NCI-H510A treated with DMSO at 0.1 percent for 48 hours (cell line): ENCODE results near the gene PEDS1.
"Not testable (repeated sequence)": the region's sequence is repeated elsewhere in the genome, so short reads cannot be mapped to it uniquely, and the experiment has no call there.

Experiments
- DNase-seq: peaks from one replicate; lab custom pipeline; 2025; lab: John Stamatoyannopoulos, UW

The PEDS1 gene

DNA sequence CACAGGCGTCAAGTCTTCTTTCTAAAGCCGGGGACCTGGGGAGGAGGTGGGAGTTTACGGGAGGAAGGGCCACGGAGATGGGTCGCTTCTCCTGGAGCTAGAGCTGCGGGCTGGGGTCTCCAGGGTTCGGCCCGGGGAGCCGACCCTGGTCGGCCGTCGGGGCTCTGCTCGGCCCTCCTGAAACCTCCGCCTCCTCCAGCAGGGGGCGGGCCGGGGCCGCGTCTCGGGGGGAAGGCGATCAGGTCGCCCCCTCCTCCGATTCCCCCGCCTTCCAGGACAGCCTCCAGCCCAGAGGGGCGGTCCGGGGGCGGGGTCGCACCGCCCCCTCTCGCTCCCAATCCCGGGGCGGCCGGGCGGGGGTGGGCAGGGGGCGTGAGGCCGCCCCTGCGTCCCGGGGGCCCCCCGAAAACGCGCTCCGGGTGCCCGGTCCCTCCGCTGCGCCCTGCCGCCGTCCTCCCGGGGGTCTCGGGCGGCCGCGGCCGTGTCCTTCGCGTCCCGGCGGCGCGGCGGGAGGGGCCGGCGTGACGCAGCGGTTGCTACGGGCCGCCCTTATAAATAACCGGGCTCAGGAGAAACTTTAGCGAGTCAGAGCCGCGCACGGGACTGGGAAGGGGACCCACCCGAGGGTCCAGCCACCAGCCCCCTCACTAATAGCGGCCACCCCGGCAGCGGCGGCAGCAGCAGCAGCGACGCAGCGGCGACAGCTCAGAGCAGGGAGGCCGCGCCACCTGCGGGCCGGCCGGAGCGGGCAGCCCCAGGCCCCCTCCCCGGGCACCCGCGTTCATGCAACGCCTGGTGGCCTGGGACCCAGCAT, 36.9 kb upstream of the PEDS1 start, which contains the start of gene CEBPB:
TSS of gene CEBPB (plus strand) at position 580 of the 814 bp plus-strand sequence. CDS start at position 784, 204 bp downstream.
- DNase-seq, result peak; percentile 77

DNA sequence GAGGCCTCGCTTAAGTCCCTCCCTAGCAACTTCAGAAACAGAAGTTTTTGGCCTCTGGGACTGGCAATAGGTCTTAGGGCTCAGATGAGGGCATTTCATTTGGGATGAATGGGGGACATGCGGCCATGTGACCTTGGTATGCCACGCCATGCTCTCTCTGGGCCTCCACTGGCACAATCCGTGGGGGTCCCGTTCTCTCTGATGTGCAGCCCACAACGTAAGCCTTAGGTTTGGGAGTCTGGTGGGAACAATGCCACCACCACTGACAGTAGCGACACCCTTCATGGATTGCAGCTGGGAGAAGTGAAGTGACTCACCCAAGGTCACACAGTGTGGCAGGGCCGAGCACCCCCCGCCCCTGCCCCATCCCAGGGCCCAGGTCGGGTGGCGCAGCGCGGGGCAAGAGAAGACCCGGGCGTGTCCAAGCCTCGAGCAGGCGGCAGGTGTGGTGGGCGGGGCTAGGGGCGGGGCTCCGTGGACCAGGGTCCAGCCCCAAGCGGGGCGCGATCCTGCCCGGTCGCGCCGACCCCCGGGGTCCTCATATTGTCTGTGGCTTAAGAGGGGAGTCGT, 36.2 kb upstream of the PEDS1 start:
- no peak for DNase-seq

DNA sequence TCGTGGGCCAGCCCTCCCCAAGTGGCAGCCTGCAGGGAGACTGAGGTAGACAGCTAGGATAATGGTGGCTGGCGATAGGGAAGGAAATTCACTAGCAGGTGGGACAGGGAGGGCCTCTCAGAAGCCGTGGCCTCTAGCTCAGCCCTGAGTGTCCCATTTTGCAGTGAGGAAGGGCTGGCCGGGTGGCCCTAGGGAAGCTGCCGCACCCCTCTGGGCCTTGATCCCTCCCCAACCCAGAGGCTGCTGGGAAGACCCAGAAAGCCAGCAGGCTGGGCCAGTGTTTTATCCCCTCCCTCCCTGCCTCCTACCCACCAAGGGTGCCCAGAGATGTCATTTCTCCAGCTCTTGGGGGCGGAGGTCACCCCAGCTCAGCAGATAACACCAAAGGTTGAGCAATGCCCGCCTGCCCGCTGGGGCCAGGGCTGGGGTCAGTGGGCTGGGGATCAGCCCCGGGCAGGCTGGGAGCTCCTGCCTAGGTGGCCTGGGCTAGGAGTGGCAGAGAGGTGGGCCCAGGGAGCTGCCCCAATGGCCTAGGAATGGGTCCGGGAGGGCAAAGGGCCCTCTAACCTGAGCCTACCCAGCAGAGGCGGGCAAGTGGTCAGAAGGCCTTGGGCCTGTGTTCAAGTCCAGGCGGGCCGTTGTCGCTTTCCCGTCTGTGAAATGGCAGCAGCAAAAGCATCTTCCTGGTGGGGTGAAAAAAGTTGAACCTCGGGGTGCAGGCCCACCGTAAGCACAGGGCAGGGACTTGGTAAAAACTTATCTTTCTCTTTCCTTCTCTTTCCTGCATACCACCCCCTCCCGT, 35.6 kb upstream of the PEDS1 start:
- no peak for DNase-seq

DNA sequence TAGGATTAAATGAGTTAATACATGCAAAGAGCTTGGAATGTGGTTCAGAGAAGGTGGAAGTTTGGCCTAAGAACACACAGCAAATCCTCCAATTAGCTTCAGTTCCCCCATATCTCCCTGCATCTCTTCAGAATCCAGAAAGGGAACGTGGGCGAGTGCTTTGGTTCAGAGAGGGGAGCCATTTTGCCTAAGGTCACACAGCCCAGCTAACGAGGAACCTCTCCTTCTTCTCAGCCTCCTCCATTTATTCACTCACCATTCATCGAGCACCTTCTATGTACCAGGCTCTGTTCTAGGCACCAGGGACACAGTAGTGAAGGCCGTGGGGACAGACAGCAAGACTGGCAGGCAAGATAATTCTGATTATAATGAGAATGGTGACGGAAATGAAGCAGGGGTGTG, 34.8 kb upstream of the PEDS1 start:
- no peak for DNase-seq

DNA sequence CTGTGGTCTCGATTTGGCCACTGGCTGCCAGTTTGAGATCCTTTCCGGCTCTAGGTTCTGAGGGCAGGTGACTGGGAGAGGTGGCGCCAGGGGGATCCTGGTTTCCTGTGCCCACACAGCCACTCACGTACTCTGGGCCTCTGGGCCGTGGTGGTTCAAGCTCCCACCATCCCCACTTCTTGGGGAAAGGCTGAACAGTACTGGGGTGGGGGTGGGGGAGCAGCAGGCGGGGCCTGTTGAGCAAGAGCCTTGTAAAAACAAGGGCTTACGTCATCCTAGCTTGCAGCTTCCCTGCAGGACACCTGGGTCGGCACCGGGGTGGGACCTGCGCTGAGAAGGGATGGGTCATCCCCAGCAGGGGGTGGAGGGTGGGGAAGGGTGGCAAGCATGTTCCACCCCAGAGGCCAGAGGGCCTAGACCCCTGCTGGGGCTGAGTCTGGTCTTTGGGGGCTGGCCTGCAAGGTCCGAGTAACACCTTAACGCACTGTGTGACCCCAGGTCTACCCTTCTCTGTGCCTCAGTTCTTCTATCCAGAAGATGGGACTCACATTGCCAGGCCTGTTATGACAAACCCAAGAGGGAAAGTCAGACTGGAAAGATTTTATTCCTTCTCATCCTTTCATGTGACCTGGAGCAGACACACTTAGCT, 34.0 kb upstream of the PEDS1 start:
- no peak for DNase-seq

DNA sequence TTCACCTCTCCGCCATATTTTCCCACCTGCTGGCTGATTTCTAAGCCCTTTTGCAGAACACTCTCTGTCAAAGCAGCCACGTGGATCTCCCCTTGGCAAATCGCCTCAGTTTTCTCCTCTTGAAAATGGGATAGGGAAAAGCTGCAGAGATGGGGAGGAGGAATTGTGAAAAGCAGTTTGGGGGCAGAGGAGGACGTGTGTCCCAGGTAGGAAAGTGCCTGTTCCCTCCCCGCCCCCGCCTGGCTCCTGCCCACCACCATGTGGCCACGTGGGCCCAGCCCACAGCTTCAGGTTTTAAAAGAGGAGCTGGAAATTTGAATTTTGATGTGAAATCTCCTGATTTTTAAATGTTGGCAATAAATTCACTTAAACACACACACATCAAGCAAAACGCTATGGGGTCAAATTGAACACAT, 33.5 kb upstream of the PEDS1 start:
- DNase-seq, result no peak

DNA sequence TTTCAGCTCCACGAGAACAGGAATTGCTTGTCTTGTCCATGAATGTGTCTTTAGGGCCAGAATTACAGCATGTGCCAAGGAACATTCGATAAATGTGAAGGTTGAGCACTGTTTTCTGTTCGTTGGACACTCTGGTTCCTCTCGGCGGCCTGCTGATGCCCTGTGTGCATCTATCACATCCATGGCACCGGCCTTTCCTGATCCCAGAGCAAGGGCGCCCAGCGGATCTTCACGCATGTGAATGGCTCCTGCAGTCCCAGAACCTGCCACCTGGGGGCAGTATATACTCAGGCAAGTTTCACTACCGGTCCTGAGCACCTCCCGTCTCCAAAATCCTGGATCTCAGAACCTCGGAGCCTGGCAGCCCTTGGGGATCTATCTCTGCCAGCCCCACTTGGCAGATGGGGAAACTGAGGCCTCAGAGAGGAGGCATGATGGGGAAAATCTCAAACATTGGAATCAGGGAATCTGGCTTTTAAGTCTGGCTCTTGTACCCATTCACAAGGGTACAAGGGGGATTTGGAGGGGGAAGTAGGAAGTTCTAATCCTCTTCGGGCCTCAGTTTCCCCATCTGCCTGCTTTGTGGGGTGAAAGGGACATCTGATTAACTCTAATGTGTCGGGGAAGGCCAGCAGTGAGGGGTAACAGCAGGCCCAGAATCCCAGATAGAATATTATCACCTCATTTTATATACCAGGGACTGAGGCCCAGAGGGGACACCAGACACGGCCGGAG, 32.8 kb upstream of the PEDS1 start:
- peak; percentile 92 for DNase-seq

DNA sequence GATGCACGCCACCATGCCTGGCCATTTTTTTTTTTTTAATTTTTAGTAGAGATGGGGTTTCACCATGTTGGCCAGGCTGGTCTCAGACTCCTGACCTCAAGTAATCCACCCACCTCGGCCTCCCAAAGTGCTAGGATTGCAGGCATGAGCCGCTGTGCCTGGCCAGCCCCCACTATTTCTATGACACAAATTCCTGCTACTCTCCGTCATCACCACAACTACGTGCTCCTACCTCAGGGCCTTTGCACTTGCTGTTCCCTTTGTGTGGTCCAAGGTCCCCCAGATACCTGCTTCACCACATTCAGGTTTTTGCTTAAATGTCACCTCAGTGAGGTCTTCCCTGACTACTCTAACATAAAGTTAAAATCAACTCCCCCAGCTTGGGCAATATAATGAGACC, 31.9 kb upstream of the PEDS1 start:
- no peak for DNase-seq

DNA sequence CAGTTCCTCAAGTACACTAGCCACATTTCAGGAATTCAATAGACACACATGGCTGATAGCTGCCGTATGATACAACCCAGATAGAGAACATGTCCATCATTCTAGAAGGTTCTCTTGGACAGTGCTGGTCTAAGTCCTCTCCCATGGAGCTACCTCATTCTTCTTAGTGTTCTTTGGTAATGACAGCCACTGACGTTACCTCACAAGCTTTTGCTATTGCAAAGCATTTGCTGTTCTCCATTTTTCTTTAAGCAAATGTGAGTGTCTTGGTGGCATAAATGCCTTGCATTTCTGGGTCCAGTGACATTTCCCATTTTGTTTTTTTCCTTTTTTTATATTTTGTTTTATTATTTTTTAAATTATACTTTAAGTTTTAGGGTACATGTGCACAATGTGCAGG, 28.8 kb upstream of the PEDS1 start:
- no peak for DNase-seq

DNA sequence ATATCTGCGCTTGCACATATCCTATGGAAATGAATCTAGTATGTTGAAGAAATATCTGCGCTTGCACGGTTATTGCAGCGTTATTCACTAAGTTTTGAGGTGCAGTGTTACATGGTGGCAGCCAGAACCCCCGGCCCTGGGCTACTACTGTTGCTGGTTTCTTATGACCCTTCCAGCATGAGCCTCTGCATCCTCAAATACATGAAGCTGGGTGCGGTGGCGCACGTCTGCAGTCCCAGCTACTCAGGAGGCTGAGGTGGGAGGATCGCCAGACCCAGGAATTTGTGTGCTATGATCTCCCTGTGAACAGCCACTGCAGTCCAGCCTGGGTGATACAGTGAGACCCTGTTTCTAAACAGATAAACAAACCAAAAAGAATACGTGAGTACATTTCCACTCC, 27.8 kb upstream of the PEDS1 start:
- DNase-seq, result no peak

DNA sequence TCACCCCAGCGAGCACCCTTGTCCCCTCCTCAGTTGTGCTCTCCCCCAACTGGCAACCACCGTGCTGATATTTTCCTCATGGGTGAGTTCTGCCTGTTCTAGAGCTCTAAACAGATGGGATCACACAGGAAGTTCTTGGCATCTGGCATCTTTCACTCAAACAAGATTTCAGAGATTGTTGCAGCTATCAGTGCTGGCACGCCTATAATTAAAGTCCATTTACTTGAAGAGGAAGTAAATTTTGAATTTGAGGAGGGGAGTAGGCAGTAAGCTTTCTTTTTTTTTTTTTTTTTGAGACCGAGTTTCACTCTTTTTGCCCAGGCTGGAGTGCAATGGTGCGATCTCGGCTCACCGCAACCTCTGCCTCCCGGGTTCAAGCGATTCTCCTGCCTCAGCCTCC, 25.1 kb upstream of the PEDS1 start:
- DNase-seq, result not testable (repeated sequence)

DNA sequence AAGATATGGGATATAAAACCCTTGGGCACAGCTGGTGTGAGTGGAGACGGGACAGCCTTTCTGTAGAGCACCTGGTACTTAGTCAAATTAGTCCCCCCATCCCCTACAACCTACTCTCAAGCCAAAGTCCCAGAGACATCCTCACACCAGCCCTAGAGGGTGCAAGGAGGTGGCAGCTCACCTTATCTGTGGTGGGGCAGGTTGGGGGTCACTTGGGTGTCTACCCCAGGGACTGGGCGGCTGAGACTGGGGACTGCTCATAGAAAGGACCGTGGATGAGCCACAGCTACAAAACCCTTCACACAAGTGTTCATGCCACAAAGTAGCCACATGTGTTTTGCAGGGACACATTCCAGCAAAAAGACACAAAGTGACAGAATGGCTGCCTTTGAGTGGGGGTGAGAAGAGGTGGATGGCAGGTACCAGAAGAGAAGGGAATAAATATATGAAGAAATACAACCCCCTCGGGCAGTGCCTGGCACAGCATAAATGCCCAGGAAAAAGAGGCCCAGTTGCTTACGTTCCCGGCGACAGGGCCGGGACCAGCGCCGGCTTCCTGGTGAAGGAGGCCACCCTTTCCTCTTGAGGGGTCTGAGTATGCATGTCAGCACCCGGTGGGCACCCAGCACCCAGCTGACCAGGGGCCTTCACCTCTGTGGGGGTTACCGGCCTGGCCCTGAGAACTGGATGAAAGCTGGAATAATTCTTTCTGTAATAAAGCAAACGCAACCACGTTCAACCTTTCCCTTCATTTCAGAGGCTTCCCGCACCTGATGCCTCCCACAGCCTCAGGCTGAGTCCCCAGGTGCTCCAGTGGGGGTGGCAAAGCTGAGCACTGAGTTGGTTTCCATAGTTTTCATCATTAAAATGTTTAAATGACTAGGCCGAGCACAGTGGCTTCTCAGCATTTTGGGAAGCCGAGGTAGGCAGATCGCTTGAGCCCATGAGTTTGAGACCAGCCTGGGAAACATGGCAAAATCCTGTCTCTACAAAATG, 22.7 kb upstream of the PEDS1 start:
- no peak for DNase-seq

DNA sequence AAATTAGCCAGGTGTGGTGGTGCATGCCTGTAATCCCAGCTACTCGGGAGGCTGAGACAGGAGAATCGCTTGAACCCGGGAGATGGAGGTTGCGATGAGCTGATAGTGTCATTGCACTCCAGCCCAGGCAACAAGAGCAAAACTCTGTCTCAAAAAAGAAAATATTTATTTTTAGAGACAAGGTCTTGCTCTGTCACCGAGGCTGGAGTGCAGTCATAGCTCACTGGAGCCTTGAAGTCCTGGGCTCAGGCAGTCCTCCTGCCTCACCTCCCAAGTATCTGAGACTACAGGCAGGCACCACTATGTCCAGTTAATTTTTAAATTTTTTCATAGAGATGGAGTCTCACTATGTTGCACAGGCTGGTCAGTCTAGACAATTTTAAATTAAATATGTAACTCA, 20.9 kb upstream of the PEDS1 start:
- no peak for DNase-seq

DNA sequence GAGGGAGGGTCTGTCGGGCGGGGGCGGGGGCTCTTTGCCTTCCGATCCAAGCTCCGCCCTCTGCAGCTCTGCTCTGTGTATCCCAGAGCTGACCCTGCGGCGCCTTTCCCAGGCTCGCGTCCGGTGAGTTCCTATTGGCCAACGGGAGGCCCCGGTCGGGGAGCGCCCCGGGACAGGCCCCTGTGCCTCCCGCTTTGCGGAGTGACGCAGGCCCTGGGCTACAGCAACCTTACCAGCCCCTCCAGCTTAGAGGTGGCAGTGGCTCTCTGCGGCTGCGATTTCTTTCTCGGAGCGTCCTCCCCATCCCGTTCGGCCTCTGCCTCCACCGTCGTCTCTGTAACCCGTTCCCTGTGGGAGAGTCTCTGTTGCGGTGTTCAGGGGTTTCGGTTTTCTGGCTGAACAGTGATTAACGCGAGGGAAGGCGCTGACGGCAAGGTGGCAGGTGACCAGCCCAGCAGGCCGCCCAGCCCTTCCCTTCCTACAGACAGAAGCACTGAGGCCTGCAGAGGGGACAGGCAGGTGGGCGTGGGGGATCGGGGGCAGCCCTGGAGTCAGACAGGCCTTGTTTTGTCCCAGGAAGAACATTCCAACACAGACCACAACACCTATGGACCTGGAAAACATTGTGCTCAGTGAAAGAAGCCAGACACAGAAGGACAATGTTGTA, 19.0 kb upstream of the PEDS1 start:
- peak; percentile 83 for DNase-seq

DNA sequence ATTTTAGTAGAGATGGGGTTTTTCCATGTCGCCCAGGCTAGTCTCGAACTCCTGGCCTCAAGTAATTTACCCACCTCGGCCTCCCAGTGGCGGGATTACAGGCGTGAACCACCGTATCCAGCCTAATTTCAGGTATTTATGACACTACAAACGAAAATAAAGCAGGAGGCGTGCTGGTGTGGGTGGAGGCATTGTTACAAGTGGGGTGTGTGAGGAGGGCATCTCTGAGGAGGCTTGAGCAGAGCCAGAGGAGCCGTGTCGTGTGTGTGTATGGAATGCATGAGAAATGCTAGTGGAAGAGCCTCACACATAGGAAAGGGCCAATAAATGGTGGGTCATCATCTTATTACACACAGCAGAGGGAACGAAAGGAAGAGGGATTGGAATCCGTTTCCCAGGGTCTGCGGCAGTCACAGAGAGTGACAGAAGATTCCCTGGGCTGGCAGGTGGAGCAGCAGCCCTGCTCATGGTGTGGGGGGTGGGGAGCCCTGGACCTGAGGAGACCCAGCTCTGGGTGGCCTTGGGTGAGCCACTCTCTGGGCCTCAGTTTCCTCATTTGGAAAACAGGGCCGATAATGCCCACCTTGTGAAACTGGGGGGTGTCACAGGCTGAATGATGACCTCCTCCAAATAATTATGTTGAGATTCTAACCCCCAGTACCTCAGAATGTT, 17.2 kb upstream of the PEDS1 start:
- DNase-seq, result no peak

DNA sequence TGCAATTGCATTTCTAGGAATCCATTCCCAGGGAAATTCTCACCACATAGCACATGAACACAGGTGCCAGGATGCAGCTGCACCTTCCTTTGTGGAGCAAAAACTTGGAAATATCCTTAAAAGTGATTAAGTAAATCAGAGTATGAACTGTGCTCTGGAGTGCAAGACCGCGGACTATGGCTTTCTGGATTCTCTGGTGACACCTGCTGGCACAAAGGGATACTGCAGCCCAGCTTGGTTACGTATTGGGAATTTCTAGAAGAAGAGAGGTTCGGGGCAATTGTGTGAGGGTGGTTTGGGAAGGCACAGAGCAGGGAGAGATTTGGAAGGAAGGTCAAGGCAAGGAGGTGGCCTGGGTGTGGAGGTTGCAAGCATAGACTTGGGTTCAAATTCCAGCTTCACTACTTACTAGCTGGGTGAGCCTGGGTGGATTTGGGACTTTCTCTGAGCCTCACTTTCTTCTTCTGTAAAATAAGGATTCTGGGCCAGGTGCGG, 15.9 kb upstream of the PEDS1 start:
- peak; percentile 65 for DNase-seq

DNA sequence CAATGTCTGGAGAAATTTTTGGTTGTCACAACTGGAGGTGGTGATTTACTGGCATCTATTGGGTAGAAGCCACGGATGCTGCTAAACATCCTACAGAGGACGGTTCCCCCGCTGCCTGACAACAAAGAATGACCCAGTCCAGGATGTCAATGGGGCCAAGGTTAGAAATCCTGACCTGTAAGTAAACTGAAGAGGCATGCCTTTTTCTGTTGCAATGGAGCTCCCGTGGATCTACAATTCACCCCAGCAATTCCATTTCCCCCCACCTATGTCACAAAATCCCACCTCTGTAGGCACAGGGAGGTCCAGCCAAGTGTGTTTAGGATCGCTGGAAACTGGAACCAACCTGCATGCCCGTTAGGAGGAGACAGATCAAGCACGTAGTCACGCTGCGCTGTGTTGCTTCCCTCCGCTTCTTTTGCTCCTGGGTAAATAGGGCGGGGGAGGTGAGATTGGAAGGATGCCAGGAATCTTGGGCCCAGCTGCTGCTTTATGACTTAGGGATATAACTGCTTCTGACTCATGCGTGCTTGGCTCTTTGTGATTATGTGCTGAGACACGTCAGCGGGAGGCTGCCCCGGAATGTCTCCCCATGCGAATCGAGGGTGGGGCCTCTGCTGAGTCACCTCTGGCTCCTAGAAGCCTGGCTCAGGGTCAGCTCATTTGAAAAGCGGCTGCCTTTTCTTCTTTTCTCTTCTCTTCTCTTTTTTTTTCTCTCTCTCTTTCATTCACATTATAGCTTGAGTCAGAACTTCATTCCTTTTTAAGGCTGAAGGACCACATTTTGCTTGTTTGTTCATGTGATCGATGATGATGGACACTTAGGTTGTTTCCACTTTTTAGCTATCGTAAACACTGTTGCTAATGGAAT, 12.4 kb upstream of the PEDS1 start:
- peak; percentile 98 for DNase-seq
